ENCODE measurements around the gene OR2AG1.
"Not testable (repeated sequence)": the region's sequence is repeated elsewhere in the genome, so short reads cannot be mapped to it uniquely, and the experiment has no call there.

Gene OR2AG1

GRCh38 chr11:6794639-6795038 is 11.8 kb downstream of the OR2AG1 start:
- no peak for DNase-seq

GRCh38 chr11:6799402-6799801 is 16.6 kb downstream of the OR2AG1 start, which contains the start of gene OR6A2:
TSS of gene OR6A2 (minus strand) at chr11:6799689. CDS start at chr11:6795708, 3,981 bp downstream.
- no peak for DNase-seq

- not testable (repeated sequence) for DNase-seq
Observed at GRCh38 chr11:6801075-6801474, 18.3 kb downstream of the OR2AG1 start.

GRCh38 chr11:6812390-6813005 is 29.7 kb downstream of the OR2AG1 start:
- DNase-seq, result peak; percentile 28

GRCh38 chr11:6813656-6814055 is 30.8 kb downstream of the OR2AG1 start:
- no peak for DNase-seq

GRCh38 chr11:6817694-6818093 is 34.9 kb downstream of the OR2AG1 start:
- no peak for DNase-seq

- DNase-seq, result no peak
Observed at GRCh38 chr11:6818967-6819366, 36.1 kb downstream of the OR2AG1 start.

- no peak for DNase-seq
Observed at GRCh38 chr11:6824136-6824823, 41.5 kb downstream of the OR2AG1 start.

- no peak for DNase-seq
Observed at GRCh38 chr11:6825231-6825744, 42.5 kb downstream of the OR2AG1 start.

- DNase-seq, result no peak
Observed at GRCh38 chr11:6828103-6828502, 45.3 kb downstream of the OR2AG1 start.

GRCh38 chr11:6833356-6833755 is 50.5 kb downstream of the OR2AG1 start:
- no peak for DNase-seq

GRCh38 chr11:6834021-6834420 is 51.2 kb downstream of the OR2AG1 start:
- no peak for DNase-seq
